ENCODE data around the gene SNAPIN. TPM values are rescaled to one million over a fixed set of nuclear protein-coding genes. Genes with fewer than 3 reads are reported as not detected.

Gene SNAPIN
- total and polyA plus RNA-seq, 9 of the 15 experiments (the other 6 are each of a cell fraction or from before 2014, with no cell fraction given), result 11.2 to 43.9 (median 32.3) TPM

DNA sequence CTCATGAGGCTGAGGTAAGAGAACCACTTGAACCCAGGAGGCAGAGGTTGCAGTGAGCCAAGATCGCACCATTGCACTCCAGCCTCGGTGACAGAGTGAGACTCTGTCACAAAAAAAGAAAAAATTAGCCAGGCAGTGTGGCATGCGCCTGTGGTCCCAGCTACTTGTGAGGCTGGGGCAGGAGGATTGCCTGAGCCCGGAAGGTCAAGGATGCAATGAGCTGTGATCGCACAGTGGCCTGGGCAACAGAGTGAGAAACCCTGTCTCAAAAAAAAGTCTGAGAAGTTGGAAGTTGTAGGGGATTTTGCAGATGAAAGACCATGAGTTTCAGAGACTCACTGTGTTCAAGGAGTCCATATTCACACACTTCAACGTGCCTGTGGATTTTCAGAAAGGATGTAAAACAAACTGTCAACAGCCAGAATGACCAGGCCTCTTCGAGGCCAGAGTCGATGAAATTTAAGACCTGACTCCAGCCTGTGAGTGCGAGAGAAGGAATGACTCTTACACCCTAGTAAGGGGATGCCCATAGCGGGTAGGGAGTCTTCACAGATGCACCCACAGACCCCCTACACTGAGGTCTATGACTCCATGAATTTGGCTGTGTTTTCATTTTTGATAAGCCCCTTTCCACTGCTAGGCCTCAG lies 33.4 kb upstream of the SNAPIN start (continued):
- TF ChIP-seq, protein P1, sequence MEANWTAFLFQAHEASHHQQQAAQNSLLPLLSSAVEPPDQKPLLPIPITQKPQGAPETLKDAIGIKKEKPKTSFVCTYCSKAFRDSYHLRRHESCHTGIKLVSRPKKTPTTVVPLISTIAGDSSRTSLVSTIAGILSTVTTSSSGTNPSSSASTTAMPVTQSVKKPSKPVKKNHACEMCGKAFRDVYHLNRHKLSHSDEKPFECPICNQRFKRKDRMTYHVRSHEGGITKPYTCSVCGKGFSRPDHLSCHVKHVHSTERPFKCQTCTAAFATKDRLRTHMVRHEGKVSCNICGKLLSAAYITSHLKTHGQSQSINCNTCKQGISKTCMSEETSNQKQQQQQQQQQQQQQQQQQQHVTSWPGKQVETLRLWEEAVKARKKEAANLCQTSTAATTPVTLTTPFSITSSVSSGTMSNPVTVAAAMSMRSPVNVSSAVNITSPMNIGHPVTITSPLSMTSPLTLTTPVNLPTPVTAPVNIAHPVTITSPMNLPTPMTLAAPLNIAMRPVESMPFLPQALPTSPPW (CRISPR knock-in tag; IDR thresholded peaks at IDR 0.05), result no peak

DNA sequence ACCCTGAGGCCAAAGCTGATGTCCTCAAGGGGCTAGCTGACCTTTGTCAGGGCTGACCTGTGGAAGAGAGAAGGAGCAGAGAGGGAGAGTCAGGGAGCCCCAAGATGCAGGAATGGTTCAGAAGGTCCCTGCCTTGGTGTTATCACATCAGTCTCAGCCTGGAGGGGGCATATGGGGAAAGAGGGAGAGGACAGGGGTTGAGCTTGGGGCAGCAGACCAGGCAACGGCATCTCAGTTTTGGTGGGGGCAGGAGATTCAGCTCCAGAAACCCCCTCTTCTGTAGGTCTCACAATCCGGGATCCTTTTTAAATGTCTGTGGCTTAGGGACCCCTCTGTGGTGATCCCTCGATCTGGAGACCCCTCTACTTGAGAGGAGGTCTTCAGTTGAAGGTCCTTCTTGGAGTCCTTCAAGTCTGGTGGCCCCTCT lies 32.0 kb upstream of the SNAPIN start:
- BruUV-seq (replicated peaks), result no TSS peak
- H3K4me1 ChIP-seq (replicated peaks in 1 of 2; ENCODE audit: control insufficient read depth in 2 of 2, insufficient read depth in 2 of 2, low read length in 2 of 2), result peaks cover 26 to 44% of the 10 kb centered on the region in 2 experiments
- POLR2A ChIA-PET, result interaction anchor here (0.6 to 4.3 kb wide), 20 partner anchors 10 to 142 kb away, joined by 3 to 70 read pairs (median 8); partner anchors contain the start of genes S100A14, S100A16, S100A5 and SNAPIN
- H2AFZ ChIP-seq (ENCODE audit: low read depth, low read length), result peak overlapping the region; percentile 97
- intact Hi-C loops (cut with micrococcal nuclease) (loop anchor here (2.0 kb wide), 1 partner anchor 58 kb away; no protein-coding TSS in a partner anchor), in situ Hi-C loops (cut with MboI) (no loop called here)
- 16% methylated on average over 3 of the region's 3 CpGs for WGBS (ENCODE audit: insufficient coverage, low coverage, missing lambda C conversion rate)
- peak overlapping the region; percentile 83 to 95 for H3K9ac ChIP-seq (ENCODE audit: insufficient read depth in 1 of 2, low read depth in 2 of 2, low read length in 2 of 2)
- CTCF ChIA-PET (ENCODE audit: low intra/inter-chr PET ratio), result no interaction called here
- no peaks in the 10 kb centered on the region for H3K9me1 ChIP-seq (ENCODE audit: control insufficient read depth, insufficient read depth, low read length)
- FAIRE-seq (no peak), ATAC-seq (no peak), DNase-seq (ENCODE audit: extremely low read depth in 1 of 4, low spot score in 3 of 4) (no peak)
- TF ChIP-seq BRD4 (IDR thresholded peaks at IDR 0.05) (no peak), SAFB (IDR thresholded peaks at IDR 0.05; ENCODE audit: borderline replicate concordance, low read depth, low read length) (no peak), HDGF (IDR thresholded peaks at IDR 0.05) (no peak), ZC3H4 (CRISPR knock-in tag; IDR thresholded peaks at IDR 0.05; ENCODE audit: borderline replicate concordance) (0 out of 2 replicates have a peak, but pooled peaks have one; percentile 23), GABPB1 (CRISPR knock-in tag; IDR thresholded peaks at IDR 0.05) (peak; percentile 10; the same call in 1 of the 2 replicates)
- TF ChIP-seq, protein P2, sequence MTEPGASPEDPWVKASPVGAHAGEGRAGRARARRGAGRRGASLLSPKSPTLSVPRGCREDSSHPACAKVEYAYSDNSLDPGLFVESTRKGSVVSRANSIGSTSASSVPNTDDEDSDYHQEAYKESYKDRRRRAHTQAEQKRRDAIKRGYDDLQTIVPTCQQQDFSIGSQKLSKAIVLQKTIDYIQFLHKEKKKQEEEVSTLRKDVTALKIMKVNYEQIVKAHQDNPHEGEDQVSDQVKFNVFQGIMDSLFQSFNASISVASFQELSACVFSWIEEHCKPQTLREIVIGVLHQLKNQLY (CRISPR knock-in tag; conservative IDR thresholded peaks at IDR 0.05), result 0 out of 4 replicates have a peak, but pooled peaks of 1 of the 2 experiments have one; percentile 34
- TF ChIP-seq, protein P3, sequence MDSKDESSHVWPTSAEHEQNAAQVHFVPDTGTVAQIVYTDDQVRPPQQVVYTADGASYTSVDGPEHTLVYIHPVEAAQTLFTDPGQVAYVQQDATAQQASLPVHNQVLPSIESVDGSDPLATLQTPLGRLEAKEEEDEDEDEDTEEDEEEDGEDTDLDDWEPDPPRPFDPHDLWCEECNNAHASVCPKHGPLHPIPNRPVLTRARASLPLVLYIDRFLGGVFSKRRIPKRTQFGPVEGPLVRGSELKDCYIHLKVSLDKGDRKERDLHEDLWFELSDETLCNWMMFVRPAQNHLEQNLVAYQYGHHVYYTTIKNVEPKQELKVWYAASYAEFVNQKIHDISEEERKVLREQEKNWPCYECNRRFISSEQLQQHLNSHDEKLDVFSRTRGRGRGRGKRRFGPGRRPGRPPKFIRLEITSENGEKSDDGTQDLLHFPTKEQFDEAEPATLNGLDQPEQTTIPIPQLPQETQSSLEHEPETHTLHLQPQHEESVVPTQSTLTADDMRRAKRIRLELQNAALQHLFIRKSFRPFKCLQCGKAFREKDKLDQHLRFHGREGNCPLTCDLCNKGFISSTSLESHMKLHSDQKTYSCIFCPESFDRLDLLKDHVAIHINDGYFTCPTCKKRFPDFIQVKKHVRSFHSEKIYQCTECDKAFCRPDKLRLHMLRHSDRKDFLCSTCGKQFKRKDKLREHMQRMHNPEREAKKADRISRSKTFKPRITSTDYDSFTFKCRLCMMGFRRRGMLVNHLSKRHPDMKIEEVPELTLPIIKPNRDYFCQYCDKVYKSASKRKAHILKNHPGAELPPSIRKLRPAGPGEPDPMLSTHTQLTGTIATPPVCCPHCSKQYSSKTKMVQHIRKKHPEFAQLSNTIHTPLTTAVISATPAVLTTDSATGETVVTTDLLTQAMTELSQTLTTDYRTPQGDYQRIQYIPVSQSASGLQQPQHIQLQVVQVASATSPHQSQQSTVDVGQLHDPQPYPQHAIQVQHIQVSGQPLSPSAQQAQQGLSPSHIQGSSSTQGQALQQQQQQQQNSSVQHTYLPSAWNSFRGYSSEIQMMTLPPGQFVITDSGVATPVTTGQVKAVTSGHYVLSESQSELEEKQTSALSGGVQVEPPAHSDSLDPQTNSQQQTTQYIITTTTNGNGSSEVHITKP (IDR thresholded peaks at IDR 0.05; ENCODE audit: partially characterized antibody), result peak; percentile 87
- H3K27ac ChIP-seq (ENCODE audit: extremely low read depth, low read depth, low read length), result peak overlapping the region; percentile 82
- H3K36me3 ChIP-seq (ENCODE audit: control insufficient read depth, insufficient read depth, low read length), result peaks cover 9% of the 10 kb centered on the region; the same call in 2 of the 3 replicates
- H3K9me3 ChIP-seq (replicated peaks; ENCODE audit: control insufficient read depth, insufficient read depth, low read depth, low read length), result no peaks in the 10 kb centered on the region
- no peaks in the 10 kb centered on the region for H3K27me3 ChIP-seq (ENCODE audit: control insufficient read depth in 2 of 2, insufficient read depth in 2 of 2, low read length in 2 of 2)
- H3K4me2 ChIP-seq (ENCODE audit: insufficient read depth, low read length), result peak overlapping the region; percentile 86
- H4K20me1 ChIP-seq (replicated peaks; ENCODE audit: control insufficient read depth, insufficient read depth, low read length), result no peaks in the 10 kb centered on the region
- H3K79me2 ChIP-seq (ENCODE audit: control insufficient read depth, insufficient read depth, low read length), result peaks cover 6% of the 10 kb centered on the region; the same call in 1 of the 3 replicates
- peak overlapping the region; percentile 49 for H3K4me3 ChIP-seq

Measured in K562 (cell line).